Endothelial cell of umbilical vein (primary cell): Measurements from ENCODE around the gene COL6A2. TPM values are rescaled to one million over a fixed set of nuclear protein-coding genes. Genes with fewer than 3 reads are reported as not detected.

Experiments used
- BruUV-seq: library from RNA; stranded (reverse); fragments of 400-500 nt; replicated peaks from 2 replicates; lab custom pipeline; 2021; lab: Mats Ljungman, UMichigan
- CTCF ChIA-PET: fragments of 300-600, 350-600 bp; sonication (Branson Sonifier 250); formaldehyde crosslinking; loops from one replicate; lab custom pipeline; 2021; ENCODE audit warnings: antibody characterized with exemption, inconsistent platforms; lab: Charles Lee
- POLR2A ChIA-PET: fragments of 300-600, 350-600 bp; sonication (Branson Sonifier 250); formaldehyde crosslinking; loops from one replicate; lab custom pipeline; 2021; ENCODE audit warnings: antibody characterized with exemption, inconsistent platforms; lab: Charles Lee
- DNase-seq: peaks from one replicate; pipeline ENCODE4 v3.0.0-alpha.2; 2011; ENCODE audit warnings: low read depth, low spot score
- FAIRE-seq: peaks from 2 replicates; lab custom pipeline; 2011; peaks lifted over from hg19 to GRCh38; lab: Jason Lieb, UNC
- H2AFZ ChIP-seq: 2 replicates; pipeline ENCODE4 v1.6.0; 2012; ENCODE audit warnings: low read depth, low read length, control low read depth, inconsistent platforms
- H3K27ac ChIP-seq: 2 replicates; pipeline ENCODE4 v1.5.1; 2011; ENCODE audit warnings: low read depth, mild to moderate bottlenecking, control low read depth, low read length, moderate library complexity; ENCODE audit not compliant: insufficient read depth
- H3K27me3 ChIP-seq, 2 experiments: 2 replicates each; pipeline versions ENCODE4 v1.6.0 to v1.6.1; 2011; ENCODE audit warnings: low read length in 2 of 2, mixed read lengths in 1 of 2; ENCODE audit not compliant: control insufficient read depth in 2 of 2, insufficient read depth in 2 of 2
- H3K36me3 ChIP-seq, 2 experiments: 2 replicates in 1 of 2; 3 replicates in 1 of 2; pipeline ENCODE4 v1.5.1; 2011; ENCODE audit warnings: low read length in 2 of 2, mild to moderate bottlenecking in 1 of 2, moderate library complexity in 1 of 2; ENCODE audit not compliant: control insufficient read depth in 2 of 2, insufficient read depth in 2 of 2; ENCODE audit errors: extremely low read depth in 1 of 2
- H3K4me1 ChIP-seq: 3 replicates; pipeline ENCODE4 v1.5.1; 2011; ENCODE audit warnings: mild to moderate bottlenecking, low read length; ENCODE audit not compliant: control insufficient read depth, insufficient read depth; ENCODE audit errors: extremely low read depth
- H3K4me2 ChIP-seq: 2 replicates; pipeline ENCODE4 v1.6.1; 2011; ENCODE audit warnings: low read length, control low read depth, mixed read lengths; ENCODE audit not compliant: insufficient read depth
- H3K4me3 ChIP-seq, 3 experiments: fragments of 200-600 bp in 1 of 3; sonication (generic), shearing (Covaris generic) in 1 of 3; replicated peaks in 1 of 3; 2 replicates each; pipeline ENCODE4 v1.5.1; 2011 to 2016; ENCODE audit warnings: control low read depth in 3 of 3, low read length in 3 of 3, mild to moderate bottlenecking in 2 of 3, inconsistent platforms in 1 of 3, low read depth in 1 of 3, moderate library complexity in 1 of 3; ENCODE audit not compliant: insufficient read depth in 1 of 3
- H3K79me2 ChIP-seq: 2 replicates; pipeline ENCODE4 v1.6.0; 2012; ENCODE audit warnings: low read length, inconsistent platforms; ENCODE audit not compliant: control insufficient read depth, insufficient read depth
- H3K9ac ChIP-seq: replicated peaks from 2 replicates; pipeline ENCODE3; 2011; ENCODE audit warnings: low read length, control low read depth; ENCODE audit not compliant: insufficient read depth; ENCODE audit errors: extremely low read depth
- H3K9me1 ChIP-seq: replicated peaks from 3 replicates; pipeline ENCODE4 v1.6.0; 2011; ENCODE audit warnings: mild to moderate bottlenecking, low read length; ENCODE audit not compliant: control insufficient read depth, insufficient read depth; ENCODE audit errors: extremely low read depth
- H3K9me3 ChIP-seq: replicated peaks from 2 replicates; pipeline ENCODE4 v1.5.1; 2012; ENCODE audit warnings: low read length, inconsistent platforms; ENCODE audit not compliant: control insufficient read depth, insufficient read depth
- H4K20me1 ChIP-seq: replicated peaks from 2 replicates; pipeline ENCODE3; 2011; ENCODE audit warnings: mild to moderate bottlenecking, low read length; ENCODE audit not compliant: control insufficient read depth, insufficient read depth; ENCODE audit errors: extremely low read depth
- CTCF ChIP-seq, 2 donors: IDR thresholded peaks; 1 replicate in 1 of 2; 2 replicates in 1 of 2; pipeline ENCODE4 v1.5.1; 2011; ENCODE audit warnings: low read length in 2 of 2, mild to moderate bottlenecking in 2 of 2, moderate library complexity in 2 of 2, control low read depth in 1 of 2, inconsistent platforms in 1 of 2, low read depth in 1 of 2; ENCODE audit not compliant: insufficient read depth in 1 of 2; ENCODE audit errors: extremely low read depth in 1 of 2
- EZH2 ChIP-seq: IDR thresholded peaks from 2 replicates; pipeline ENCODE4 v1.6.1; 2012; ENCODE audit warnings: borderline replicate concordance, low read depth, mild to moderate bottlenecking, moderate library complexity, low read length, inconsistent platforms; ENCODE audit not compliant: severe bottlenecking
- FOS ChIP-seq: IDR thresholded peaks from 2 replicates; pipeline ENCODE4 v1.6.1; 2011; ENCODE audit warnings: mild to moderate bottlenecking, low read length, moderate library complexity, borderline replicate concordance; ENCODE audit not compliant: insufficient read depth
- GATA2 ChIP-seq: IDR thresholded peaks from 2 replicates; pipeline ENCODE4 v1.7.0; 2011; ENCODE audit warnings: low read depth, mild to moderate bottlenecking, moderate library complexity, mixed read lengths, low read length; ENCODE audit not compliant: insufficient read length, insufficient read depth
- JUN ChIP-seq: IDR thresholded peaks from 2 replicates; pipeline ENCODE4 v1.6.1; 2011; ENCODE audit warnings: borderline replicate concordance, low read depth; ENCODE audit not compliant: insufficient read length, insufficient read depth
- MYC ChIP-seq: IDR thresholded peaks from one replicate; pipeline ENCODE4 v1.6.1; 2011; ENCODE audit warnings: mild to moderate bottlenecking, low read depth, low read length
- POLR2A ChIP-seq: IDR thresholded peaks from 2 replicates; pipeline ENCODE4 v1.6.1; 2012; ENCODE audit warnings: low read depth, mild to moderate bottlenecking, control low read depth, low read length
- POLR2AphosphoS5 ChIP-seq: IDR thresholded peaks from 2 replicates; pipeline ENCODE4 v1.6.1; 2012; ENCODE audit warnings: low read depth, mild to moderate bottlenecking, control low read depth, low read length, moderate library complexity; ENCODE audit not compliant: insufficient read depth
- dilution Hi-C: fragments of 300-500 bp; cut with MboI; formaldehyde crosslinking; loops from one replicate; pipeline ENCODE4 v1.15.0; 2019; ENCODE audit warnings: low sequenced_read_pairs; ENCODE audit not compliant: extremely low pct_ligation_motif_present
- intact Hi-C: fragments of 100-400 bp; cut with micrococcal nuclease; formaldehyde crosslinking; loops from one replicate; pipeline ENCODE4 v1.10.0; 2022
- polyA plus RNA-seq, 4 experiments: library from polyadenylated mRNA; depleted of rRNA in 3 of 4; stranded (reverse) in 3 of 4; unstranded in 1 of 4; fragments of >200 nt; gene quantifications; 2 replicates each; pipeline versions ENCODE4 v1.2.1 to v1.2.3, GENCODE V29; 2011 to 2012; ENCODE audit warnings: missing spikeins in 1 of 4
- total RNA-seq: library from RNA; stranded (reverse); gene quantifications from 2 replicates; pipeline ENCODE4 v1.2.3, GENCODE V29; 2021
- TF ChIP-seq, protein P1 (sequence below): IDR thresholded peaks from 2 replicates; pipeline ENCODE4 v1.6.1; 2011; ENCODE audit not compliant: insufficient read depth, insufficient read length

The COL6A2 gene
- total and polyA plus RNA-seq, 2 donors (not counting 3 experiments of a cell fraction or from before 2014, with no cell fraction given) = 3.4 to 6.1 TPM

- H3K4me2 ChIP-seq = no peak overlapping the region
- H4K20me1 ChIP-seq = no peaks in the 10 kb centered on the region
- ChIA-PET POLR2A (no interaction called here), CTCF (no interaction called here)
- no peaks in the 10 kb centered on the region for H3K79me2 ChIP-seq
- TF ChIP-seq MYC = no peak
- no peak for TF ChIP-seq POLR2AphosphoS5
- no peak for TF ChIP-seq POLR2A
- TF ChIP-seq FOS = no peak
- TF ChIP-seq CTCF (IDR thresholded peaks at IDR 0.05; ENCODE audit: extremely low read depth in 1 of 2, insufficient read depth in 1 of 2, low read depth in 1 of 2, low read length in 2 of 2) = no peak
- no peak for TF ChIP-seq JUN
- no peak for TF ChIP-seq EZH2
- TF ChIP-seq GATA2 = no peak
- TF ChIP-seq, protein P1, sequence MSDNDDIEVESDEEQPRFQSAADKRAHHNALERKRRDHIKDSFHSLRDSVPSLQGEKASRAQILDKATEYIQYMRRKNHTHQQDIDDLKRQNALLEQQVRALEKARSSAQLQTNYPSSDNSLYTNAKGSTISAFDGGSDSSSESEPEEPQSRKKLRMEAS = no peak
- FAIRE-seq = no peak
- H3K36me3 ChIP-seq = no peaks in the 10 kb centered on the region
- no peak overlapping the region for H2AFZ ChIP-seq
- no peaks in the 10 kb centered on the region for H3K4me1 ChIP-seq
- H3K9me1 ChIP-seq = no peaks in the 10 kb centered on the region
- intact Hi-C loops (no loop called here), dilution Hi-C loops (no loop called here)
- no peaks in the 10 kb centered on the region for H3K27me3 ChIP-seq
- H3K4me3 ChIP-seq = no peak overlapping the region
- BruUV-seq = no TSS peak
- H3K9me3 ChIP-seq = no peaks in the 10 kb centered on the region
- no peak overlapping the region for H3K9ac ChIP-seq
- H3K27ac ChIP-seq = no peak overlapping the region
- no peak for DNase-seq
Observed at GRCh38 chr21:46057710-46058241, 40.1 kb upstream of the COL6A2 start.
